Neuronal stem cell (in vitro differentiated cells): ENCODE results near the gene SFTPA1.
A peak's percentile ranks its signal among the peaks of the same experiment; 100 is the strongest.
"Not testable (repeated sequence)": the region's sequence is repeated elsewhere in the genome, so short reads cannot be mapped to it uniquely, and the experiment has no call there.

Experiments used
- DNase-seq: peaks from one replicate; pipeline ENCODE4 v3.0.0-alpha.2; 2013; ENCODE audit warnings: low spot score
- H2AFZ ChIP-seq: one replicate; pipeline ENCODE4 v1.6.1; 2013; ENCODE audit warnings: mild to moderate bottlenecking, low read length, inconsistent platforms
- H2AK5ac ChIP-seq: 2 replicates; pipeline ENCODE4 v1.6.1; 2013; ENCODE audit warnings: low read depth, mild to moderate bottlenecking, inconsistent platforms, low read length, moderate library complexity, mixed read lengths
- H2BK120ac ChIP-seq: 2 replicates; pipeline ENCODE4 v1.6.1; 2013; ENCODE audit warnings: low read depth, mild to moderate bottlenecking, inconsistent platforms, low read length, moderate library complexity, mixed read lengths
- H2BK12ac ChIP-seq: one replicate; pipeline ENCODE4 v1.6.1; 2013; ENCODE audit warnings: low read length, inconsistent platforms
- H2BK15ac ChIP-seq: 2 replicates; pipeline ENCODE4 v1.6.1; 2013; ENCODE audit warnings: mild to moderate bottlenecking, low read length, inconsistent platforms, mixed read lengths
- H2BK5ac ChIP-seq: one replicate; pipeline ENCODE4 v1.6.1; 2013; ENCODE audit warnings: inconsistent platforms, mild to moderate bottlenecking, low read length, moderate library complexity
- H3K14ac ChIP-seq: one replicate; pipeline ENCODE4 v1.6.1; 2013; ENCODE audit warnings: low read length, inconsistent platforms
- H3K18ac ChIP-seq: 2 replicates; pipeline ENCODE4 v1.6.1; 2013; ENCODE audit warnings: low read length, inconsistent platforms
- H3K23ac ChIP-seq: 2 replicates; pipeline ENCODE4 v1.6.1; 2013; ENCODE audit warnings: low read depth, mild to moderate bottlenecking, mixed read lengths, low read length, inconsistent platforms; ENCODE audit not compliant: poor library complexity
- H3K27ac ChIP-seq: replicated peaks from 3 replicates; pipeline ENCODE4 v1.5.1; 2013; ENCODE audit warnings: low read length, inconsistent platforms
- H3K27me3 ChIP-seq, 3 experiments: 2 replicates each; pipeline ENCODE4 v1.6.1; 2013; ENCODE audit warnings: low read length in 3 of 3, mild to moderate bottlenecking in 2 of 3, inconsistent platforms in 1 of 3, low read depth in 1 of 3, mixed read lengths in 1 of 3, moderate library complexity in 1 of 3; ENCODE audit not compliant: control insufficient read depth in 3 of 3, insufficient read depth in 3 of 3
- H3K36me3 ChIP-seq, 2 donors: replicated peaks in 1 of 2; 2 replicates each; pipeline ENCODE4 v1.6.1; 2013; ENCODE audit warnings: low read length in 2 of 2; ENCODE audit not compliant: control insufficient read depth in 2 of 2, insufficient read depth in 2 of 2
- H3K4ac ChIP-seq: 2 replicates; pipeline ENCODE4 v1.6.1; 2013; ENCODE audit warnings: inconsistent platforms, mild to moderate bottlenecking, low read length, moderate library complexity
- H3K4me1 ChIP-seq, 2 donors: 1 replicate in 1 of 2; 2 replicates in 1 of 2; pipeline ENCODE4 v1.6.1; 2013; ENCODE audit warnings: low read length in 2 of 2, low read depth in 1 of 2; ENCODE audit not compliant: control insufficient read depth in 2 of 2, insufficient read depth in 1 of 2
- H3K4me2 ChIP-seq: one replicate; pipeline ENCODE4 v1.6.1; 2013; ENCODE audit warnings: mild to moderate bottlenecking, low read length, inconsistent platforms; ENCODE audit not compliant: insufficient read depth, poor library complexity, severe bottlenecking
- H3K4me3 ChIP-seq, 2 donors: 2 replicates each; pipeline ENCODE4 v1.5.1; 2013; ENCODE audit warnings: low read length in 2 of 2, mild to moderate bottlenecking in 2 of 2, inconsistent platforms in 1 of 2, moderate library complexity in 1 of 2
- H3K79me1 ChIP-seq: one replicate; pipeline ENCODE4 v1.6.1; 2013; ENCODE audit warnings: low read depth, mild to moderate bottlenecking, inconsistent platforms, low read length, moderate library complexity
- H3K9ac ChIP-seq: one replicate; pipeline ENCODE4 v1.6.1; 2013; ENCODE audit warnings: mild to moderate bottlenecking, low read depth, low read length, inconsistent platforms; ENCODE audit not compliant: poor library complexity
- H3K9me3 ChIP-seq, 2 donors: replicated peaks in 1 of 2; 2 replicates each; pipeline versions ENCODE3 to v1.6.1; 2013; ENCODE audit warnings: low read length in 2 of 2, mild to moderate bottlenecking in 2 of 2, inconsistent platforms in 1 of 2, low read depth in 1 of 2, mixed read lengths in 1 of 2, moderate library complexity in 1 of 2; ENCODE audit not compliant: control insufficient read depth in 2 of 2, insufficient read depth in 1 of 2
- H4K8ac ChIP-seq: one replicate; pipeline ENCODE4 v1.6.1; 2013; ENCODE audit warnings: low read depth, mild to moderate bottlenecking, inconsistent platforms, low read length, moderate library complexity
- H4K91ac ChIP-seq: one replicate; pipeline ENCODE4 v1.6.1; 2013; ENCODE audit warnings: low read length, low read depth, mild to moderate bottlenecking, inconsistent platforms; ENCODE audit not compliant: poor library complexity
- WGBS, 2 donors: extraction: QIAGEN DNeasy Blood & Tissue Kit; methylation state at CpG; one replicate each; pipeline ENCODE4 v1.1.7; 2013; ENCODE audit warnings: missing lambda C conversion rate in 2 of 2, mixed read lengths in 1 of 2; ENCODE audit not compliant: insufficient read length in 2 of 2, insufficient replicate concordance in 1 of 2; ENCODE audit errors: extremely low coverage in 2 of 2; 5-methylcytosine and 5-hydroxymethylcytosine counted together

SFTPA1 gene

GRCh38 chr10:79628988-79629954, 18.5 kb downstream of the SFTPA1 start:
- Histone ChIP-seq H4K91ac (no peak overlapping the region), H3K4ac (no peak overlapping the region), H2BK120ac (no peak overlapping the region), H3K23ac (no peak overlapping the region), H3K27me3 (peaks cover 0 to 2% (median 0%) of the 10 kb centered on the region in 3 experiments), H2BK5ac (no peak overlapping the region), H3K27ac (no peak overlapping the region), H3K4me1 (no peaks in the 10 kb centered on the region), H3K36me3 (no peaks in the 10 kb centered on the region), H2BK12ac (no peak overlapping the region), H3K4me2 (no peak overlapping the region), H3K9ac (no peak overlapping the region), H3K9me3 (no peaks in the 10 kb centered on the region), H3K4me3 (no peak overlapping the region), H3K14ac (no peak overlapping the region), H4K8ac (no peak overlapping the region), H2AK5ac (no peak overlapping the region), H3K18ac (no peak overlapping the region), H2AFZ (no peak overlapping the region), H3K79me1 (no peaks in the 10 kb centered on the region), H2BK15ac (no peak overlapping the region)
- no peak for DNase-seq
- WGBS, 2 donors: no CpG with 5 or more reads among the region's 9 CpGs

- H2BK15ac ChIP-seq: no peak overlapping the region
- no peak overlapping the region for H4K91ac ChIP-seq
- H3K36me3 ChIP-seq: no peaks in the 10 kb centered on the region
- no peak overlapping the region for H2BK12ac ChIP-seq
- H3K4me3 ChIP-seq: no peak overlapping the region
- no peaks in the 10 kb centered on the region for H3K79me1 ChIP-seq
- H3K4me2 ChIP-seq: no peak overlapping the region
- no peaks in the 10 kb centered on the region for H3K4me1 ChIP-seq
- H3K14ac ChIP-seq: no peak overlapping the region
- no peak overlapping the region for H3K23ac ChIP-seq
- H3K9me3 ChIP-seq: no peaks in the 10 kb centered on the region
- no CpG with 5 or more reads among the region's 5 CpGs for WGBS, 2 donors
- H3K18ac ChIP-seq: no peak overlapping the region
- H3K9ac ChIP-seq: no peak overlapping the region
- H2AK5ac ChIP-seq: no peak overlapping the region
- H2BK5ac ChIP-seq: no peak overlapping the region
- no peak overlapping the region for H3K4ac ChIP-seq
- H3K27ac ChIP-seq: no peak overlapping the region
- H4K8ac ChIP-seq: no peak overlapping the region
- H2AFZ ChIP-seq: no peak overlapping the region
- no peak for DNase-seq
- no peak overlapping the region for H2BK120ac ChIP-seq
- peaks cover 0 to 2% (median 0%) of the 10 kb centered on the region in 3 experiments for H3K27me3 ChIP-seq
These were observed 19.2 kb downstream of the SFTPA1 start for GRCh38 chr10:79629955-79630327.

- H2BK12ac ChIP-seq, H3K79me1 ChIP-seq, H4K91ac ChIP-seq, H3K4me1 ChIP-seq, H3K4me3 ChIP-seq, H2BK15ac ChIP-seq, H3K4ac ChIP-seq, H3K4me2 ChIP-seq, H3K18ac ChIP-seq, H3K9me3 ChIP-seq, H3K14ac ChIP-seq, H2BK120ac ChIP-seq, H3K27me3 ChIP-seq, H4K8ac ChIP-seq, H2AFZ ChIP-seq, H2AK5ac ChIP-seq, DNase-seq, H2BK5ac ChIP-seq, H3K27ac ChIP-seq, H3K36me3 ChIP-seq, H3K9ac ChIP-seq, H3K23ac ChIP-seq: not testable (repeated sequence)
- WGBS, 2 donors: no CpG with 5 or more reads among the region's 2 CpGs
These were observed 26.0 kb downstream of the SFTPA1 start for GRCh38 chr10:79636654-79637199.

DNA sequence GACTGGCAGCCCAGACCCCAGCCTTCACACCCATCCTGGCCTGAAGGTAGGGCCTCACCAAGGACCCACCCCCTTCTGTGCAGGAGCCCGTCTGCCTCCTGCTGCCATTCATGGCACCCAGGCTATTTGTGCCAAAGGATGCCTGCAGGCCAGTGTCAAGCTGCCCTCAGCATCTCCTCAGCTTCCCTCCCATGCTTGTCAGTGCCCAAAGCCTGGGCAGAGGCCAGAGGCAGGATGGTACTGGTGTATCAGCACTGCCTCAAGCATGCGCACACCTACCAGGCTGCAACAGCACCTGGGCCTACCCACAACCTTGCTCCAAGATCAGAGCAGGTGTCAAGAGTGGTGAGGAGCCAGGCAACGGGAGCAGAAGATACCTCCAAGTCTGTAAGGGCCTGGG, 27.6 kb downstream of the SFTPA1 start:
- no peak overlapping the region for H2BK120ac ChIP-seq
- WGBS, 2 donors: no CpG with 5 or more reads among the region's 3 CpGs
- H3K4me1 ChIP-seq: no peaks in the 10 kb centered on the region
- H4K8ac ChIP-seq: no peak overlapping the region
- H3K4ac ChIP-seq: no peak overlapping the region
- no peak overlapping the region for H3K27ac ChIP-seq
- peak overlapping the region; percentile 11 for H3K18ac ChIP-seq
- H3K27me3 ChIP-seq: no peaks in the 10 kb centered on the region
- no peak overlapping the region for H4K91ac ChIP-seq
- no peak overlapping the region for H2AFZ ChIP-seq
- no peak for DNase-seq
- H3K4me2 ChIP-seq: no peak overlapping the region
- peaks cover 1% of the 10 kb centered on the region for H3K79me1 ChIP-seq
- H3K14ac ChIP-seq: peak overlapping the region; percentile 38
- no peak overlapping the region for H2BK5ac ChIP-seq
- H3K9ac ChIP-seq: no peak overlapping the region
- H3K4me3 ChIP-seq: peak overlapping the region in 1 of 2 donors; percentile 41
- H2AK5ac ChIP-seq: peak overlapping the region; percentile 56
- no peaks in the 10 kb centered on the region for H3K36me3 ChIP-seq
- peak overlapping the region; percentile 43 for H3K23ac ChIP-seq
- H2BK15ac ChIP-seq: no peak overlapping the region
- H3K9me3 ChIP-seq: no peaks in the 10 kb centered on the region
- no peak overlapping the region for H2BK12ac ChIP-seq
